ENCODE measurements around the gene TAGLN3.

The TAGLN3 gene

DNA sequence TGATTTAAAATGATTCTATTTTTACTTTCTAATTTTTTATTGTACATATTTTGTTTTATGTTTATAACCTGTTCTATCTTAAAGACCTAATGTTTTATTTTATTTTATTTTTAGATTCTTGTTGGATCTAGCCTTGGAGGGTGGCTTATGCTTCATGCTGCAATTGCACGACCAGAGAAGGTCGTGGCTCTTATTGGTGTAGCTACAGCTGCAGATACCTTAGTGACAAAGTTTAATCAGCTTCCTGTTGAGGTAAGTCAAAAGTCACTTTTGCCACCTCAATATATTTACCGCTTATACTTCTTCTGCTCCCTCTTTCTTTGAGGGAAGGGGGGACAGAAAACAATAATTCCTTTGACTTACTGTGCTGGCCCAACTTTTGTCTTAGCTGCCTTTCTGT is 11.9 kb upstream of the TAGLN3 start:
- TF ChIP-seq, protein P1, sequence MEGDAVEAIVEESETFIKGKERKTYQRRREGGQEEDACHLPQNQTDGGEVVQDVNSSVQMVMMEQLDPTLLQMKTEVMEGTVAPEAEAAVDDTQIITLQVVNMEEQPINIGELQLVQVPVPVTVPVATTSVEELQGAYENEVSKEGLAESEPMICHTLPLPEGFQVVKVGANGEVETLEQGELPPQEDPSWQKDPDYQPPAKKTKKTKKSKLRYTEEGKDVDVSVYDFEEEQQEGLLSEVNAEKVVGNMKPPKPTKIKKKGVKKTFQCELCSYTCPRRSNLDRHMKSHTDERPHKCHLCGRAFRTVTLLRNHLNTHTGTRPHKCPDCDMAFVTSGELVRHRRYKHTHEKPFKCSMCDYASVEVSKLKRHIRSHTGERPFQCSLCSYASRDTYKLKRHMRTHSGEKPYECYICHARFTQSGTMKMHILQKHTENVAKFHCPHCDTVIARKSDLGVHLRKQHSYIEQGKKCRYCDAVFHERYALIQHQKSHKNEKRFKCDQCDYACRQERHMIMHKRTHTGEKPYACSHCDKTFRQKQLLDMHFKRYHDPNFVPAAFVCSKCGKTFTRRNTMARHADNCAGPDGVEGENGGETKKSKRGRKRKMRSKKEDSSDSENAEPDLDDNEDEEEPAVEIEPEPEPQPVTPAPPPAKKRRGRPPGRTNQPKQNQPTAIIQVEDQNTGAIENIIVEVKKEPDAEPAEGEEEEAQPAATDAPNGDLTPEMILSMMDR (IDR thresholded peaks at IDR 0.05) = no peak
- Histone ChIP-seq H3K4me3 (no peak overlapping the region), H3K27ac (no peak overlapping the region)
- DNase-seq (ENCODE audit: low spot score) = no peak

DNA sequence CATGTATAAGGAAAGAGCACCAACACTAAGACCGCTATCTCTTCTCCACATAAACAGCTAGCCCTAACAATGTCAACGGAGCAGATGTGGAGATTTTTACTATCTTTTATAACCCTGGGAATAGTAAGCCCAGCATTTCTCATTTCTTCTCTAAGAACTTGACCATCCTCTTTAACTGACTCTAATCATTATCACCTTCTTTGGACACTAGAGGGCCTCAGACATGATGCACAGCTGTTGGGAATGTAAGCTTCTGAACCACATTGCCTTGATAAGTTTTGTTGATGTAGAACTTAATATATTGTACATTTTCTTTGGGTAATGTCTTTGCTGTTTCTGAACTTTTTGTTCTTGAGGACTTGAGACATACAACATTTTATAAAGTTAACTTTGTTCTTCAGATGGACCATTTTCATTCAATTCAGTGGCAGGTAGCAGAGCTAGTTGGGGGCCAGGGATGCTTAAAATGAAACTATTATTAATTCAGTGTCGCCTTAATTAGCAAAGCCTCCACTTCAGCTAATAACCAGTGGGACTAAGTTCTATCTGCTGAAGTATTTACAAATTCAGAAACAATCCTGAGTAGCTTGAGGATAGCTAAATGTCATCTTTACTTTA is 9.6 kb upstream of the TAGLN3 start:
- TF ChIP-seq, protein P1 (IDR thresholded peaks at IDR 0.05) = no peak
- no peak overlapping the region for H3K4me3 ChIP-seq
- DNase-seq (ENCODE audit: low spot score) = no peak
- H3K27ac ChIP-seq = no peak overlapping the region

DNA sequence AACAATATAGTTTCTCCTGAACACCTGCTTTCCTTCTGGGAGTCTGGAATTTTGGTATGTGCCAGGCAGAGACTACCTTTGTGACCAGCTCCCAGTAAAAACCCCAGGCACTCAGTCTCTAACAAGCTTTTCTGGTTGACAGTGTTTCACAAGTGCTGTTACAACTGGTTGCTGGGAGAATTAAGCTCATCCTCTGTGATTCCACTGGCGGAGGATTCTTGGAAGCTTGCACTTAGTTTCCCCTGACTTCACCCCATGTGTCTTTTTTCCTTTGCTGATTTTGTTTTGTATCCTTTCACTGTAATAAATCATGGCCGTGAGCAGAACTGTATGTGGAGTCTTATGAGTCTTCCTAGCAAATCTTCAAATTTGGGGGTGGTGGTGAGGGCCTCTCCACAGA is 5.7 kb upstream of the TAGLN3 start:
- no peak overlapping the region for H3K27ac ChIP-seq
- H3K4me3 ChIP-seq = no peak overlapping the region
- TF ChIP-seq, protein P1 (IDR thresholded peaks at IDR 0.05) = no peak
- DNase-seq (ENCODE audit: low spot score) = no peak

DNA sequence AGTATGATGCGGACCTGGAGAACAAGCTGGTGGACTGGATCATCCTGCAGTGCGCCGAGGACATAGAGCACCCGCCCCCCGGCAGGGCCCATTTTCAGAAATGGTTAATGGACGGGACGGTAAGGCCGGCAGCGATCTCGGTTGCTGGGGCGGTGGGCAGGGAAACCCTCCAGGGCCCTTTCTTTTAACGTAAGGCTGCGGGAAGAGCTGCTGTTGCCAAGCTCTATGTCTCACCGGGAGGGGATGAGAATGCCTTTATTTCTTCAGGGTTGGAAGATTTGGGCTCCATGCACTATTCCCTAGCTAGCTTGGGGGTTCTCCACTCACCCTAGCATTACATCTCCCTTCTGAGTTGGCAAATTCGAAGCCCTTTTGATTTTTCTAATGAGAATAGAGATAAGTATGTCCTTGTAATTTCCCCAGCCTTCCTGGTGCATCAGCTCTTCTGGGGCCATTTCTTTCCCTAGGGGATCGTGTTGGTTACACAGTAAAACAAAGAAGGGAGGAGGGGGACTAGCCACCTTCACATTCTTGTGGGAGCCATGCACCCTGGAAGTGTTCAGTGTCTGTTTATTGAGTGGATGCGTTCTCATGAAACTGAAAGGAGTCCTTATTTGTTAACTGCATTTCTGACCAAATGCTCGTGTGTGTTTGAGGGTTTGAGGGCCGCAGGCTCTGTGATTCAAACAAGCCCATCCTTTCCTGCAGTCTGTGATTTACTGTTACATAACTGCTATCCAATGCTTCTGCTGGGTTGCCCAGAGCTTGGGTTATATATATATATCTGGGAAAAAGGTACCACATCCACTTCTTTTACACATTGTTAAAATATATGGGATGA is 982 bp downstream of the TAGLN3 start:
- Histone ChIP-seq H3K4me3 (peak overlapping the region; percentile 70), H3K27ac (no peak overlapping the region)
- no peak for DNase-seq (ENCODE audit: low spot score)
- TF ChIP-seq, protein P1 (IDR thresholded peaks at IDR 0.05) = no peak

DNA sequence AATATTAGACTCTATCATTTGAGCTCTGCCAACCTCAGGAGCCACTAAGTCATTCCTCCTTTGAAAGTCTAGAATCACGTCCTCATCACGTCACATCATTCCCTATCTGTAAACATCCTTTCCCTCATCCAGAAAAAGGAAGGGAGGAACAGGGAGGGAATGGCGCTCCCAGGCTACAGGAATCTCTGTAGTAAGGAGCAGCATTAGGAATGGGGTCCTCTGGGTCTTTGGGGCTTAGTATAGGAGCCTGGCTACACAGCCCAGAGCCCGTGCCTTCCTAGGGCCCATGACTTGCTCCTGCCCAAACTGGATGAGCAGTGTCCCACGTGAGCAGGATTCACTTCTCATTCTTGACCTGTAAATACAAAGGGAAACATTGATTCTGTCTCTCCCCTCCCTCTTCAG is 1.6 kb downstream of the TAGLN3 start:
- TF ChIP-seq, protein P1 (IDR thresholded peaks at IDR 0.05) = no peak
- DNase-seq (ENCODE audit: low spot score) = no peak
- H3K27ac ChIP-seq = no peak overlapping the region
- H3K4me3 ChIP-seq = no peak overlapping the region

DNA sequence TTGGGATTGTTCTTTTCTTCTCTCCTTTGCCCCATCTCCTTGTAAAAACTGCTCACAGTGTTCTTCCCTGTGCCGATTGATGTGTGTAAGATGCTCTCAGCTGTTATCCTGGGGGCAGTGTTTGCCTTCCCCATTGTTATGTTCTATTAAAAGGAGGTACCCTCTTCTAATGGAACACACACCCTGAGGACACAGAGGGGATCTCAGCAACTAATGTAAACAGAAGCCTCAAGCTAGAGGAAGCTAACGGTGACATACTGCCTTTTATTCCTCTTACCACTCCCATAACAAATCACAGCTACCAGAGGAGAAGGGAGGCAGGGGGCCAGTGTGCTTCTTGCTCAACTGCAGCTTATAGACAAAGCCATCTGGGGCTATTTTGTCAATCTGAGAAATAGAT is 2.2 kb downstream of the TAGLN3 start:
- TF ChIP-seq, protein P1 (IDR thresholded peaks at IDR 0.05) = no peak
- H3K4me3 ChIP-seq = no peak overlapping the region

DNA sequence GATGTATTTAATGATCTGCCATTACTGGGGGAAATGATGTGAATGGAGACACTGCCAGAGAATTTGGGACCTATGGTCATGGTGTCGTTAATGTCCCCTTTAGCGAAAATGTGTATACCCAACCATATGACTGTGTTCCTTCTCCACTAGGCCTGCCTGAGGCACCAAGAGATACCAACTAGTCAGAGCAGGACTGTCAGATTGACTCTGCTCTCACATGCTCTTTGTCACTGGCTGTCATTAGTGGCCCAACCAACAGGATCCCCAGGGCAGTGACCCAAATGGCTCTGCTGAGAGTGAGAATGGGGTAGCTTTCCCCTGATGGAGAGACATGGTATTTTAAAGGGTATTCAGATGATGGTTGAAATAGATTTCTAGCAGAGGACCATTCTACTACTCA is 2.8 kb downstream of the TAGLN3 start:
- DNase-seq (ENCODE audit: low spot score) = no peak
- H3K4me3 ChIP-seq = no peak overlapping the region
- H3K27ac ChIP-seq = no peak overlapping the region
- TF ChIP-seq, protein P1 (IDR thresholded peaks at IDR 0.05) = no peak

More for the DNA sequence above, 2.2 kb downstream of the TAGLN3 start:
- no peak overlapping the region for H3K27ac ChIP-seq
- no peak for DNase-seq (ENCODE audit: low spot score)

Data from coronary artery (tissue), 2 donors.